G401 (cell line): Measurements from ENCODE around the gene PRPF19. TPM values are rescaled to one million over a fixed set of nuclear protein-coding genes. Genes with fewer than 3 reads are reported as not detected.

Experiments used
- DNase-seq: peaks from one replicate; pipeline ENCODE4 v3.0.0-alpha.2; 2015; ENCODE audit warnings: low spot score
- in situ Hi-C: cut with HindIII; loops from 2 replicates; pipeline ENCODE4 v1.10.0; 2016; ENCODE audit warnings: low sequenced_read_pairs, mixed read lengths
- total RNA-seq: library from RNA; depleted of rRNA; stranded (reverse); fragments of >200 nt; shearing (Covaris generic); gene quantifications from 2 replicates; pipeline ENCODE4 v1.2.3, GENCODE V29; 2014

Gene PRPF19
- total RNA-seq, 1 experiment from 2014 or later = 165 TPM

GRCh38 chr11:60925868-60926267 lies 19.5 kb upstream of the PRPF19 start:
- in situ Hi-C loops = no loop called here
- DNase-seq = no peak

GRCh38 chr11:60924906-60925853 lies 18.8 kb upstream of the PRPF19 start:
- in situ Hi-C loops = no loop called here
- peak; percentile 47 for DNase-seq

- peak; percentile 90 for DNase-seq
- in situ Hi-C loops = no loop called here
Measured at GRCh38 chr11:60924110-60924905, 17.9 kb upstream of the PRPF19 start, which contains the start of gene TMEM132A. Gene TMEM132A, plus strand, starts transcription at chr11:60924460. Its CDS starts 174 bp downstream, at chr11:60924634.

GRCh38 chr11:60923800-60924109 lies 17.4 kb upstream of the PRPF19 start:
- DNase-seq = no peak
- in situ Hi-C loops = no loop called here

- in situ Hi-C loops = no loop called here
- DNase-seq = peak; percentile 60
Measured at GRCh38 chr11:60923326-60923725, 16.9 kb upstream of the PRPF19 start.

GRCh38 chr11:60922906-60923305 lies 16.5 kb upstream of the PRPF19 start:
- DNase-seq = no peak
- in situ Hi-C loops = no loop called here

- in situ Hi-C loops = no loop called here
- no peak for DNase-seq
Measured at GRCh38 chr11:60921777-60922335, 15.5 kb upstream of the PRPF19 start.

- in situ Hi-C loops = no loop called here
- DNase-seq = no peak
Measured at GRCh38 chr11:60921259-60921658, 14.9 kb upstream of the PRPF19 start.

- peak; percentile 89 for DNase-seq
- in situ Hi-C loops = no loop called here
Measured at GRCh38 chr11:60919956-60920355, 13.6 kb upstream of the PRPF19 start.

- in situ Hi-C loops = no loop called here
- no peak for DNase-seq
Measured at GRCh38 chr11:60919320-60919719, 12.9 kb upstream of the PRPF19 start.

GRCh38 chr11:60918939-60919265 lies 12.5 kb upstream of the PRPF19 start:
- DNase-seq = no peak
- in situ Hi-C loops = no loop called here

GRCh38 chr11:60918251-60918938 lies 12.0 kb upstream of the PRPF19 start:
- no peak for DNase-seq
- in situ Hi-C loops = no loop called here

GRCh38 chr11:60917267-60917666 lies 10.9 kb upstream of the PRPF19 start:
- in situ Hi-C loops = no loop called here
- no peak for DNase-seq

GRCh38 chr11:60916669-60917206 lies 10.4 kb upstream of the PRPF19 start:
- peak; percentile 90 for DNase-seq
- in situ Hi-C loops = no loop called here

- peak; percentile 63 for DNase-seq
- in situ Hi-C loops = no loop called here
Measured at GRCh38 chr11:60915248-60915914, 9.0 kb upstream of the PRPF19 start.

GRCh38 chr11:60914633-60915247 lies 8.4 kb upstream of the PRPF19 start:
- DNase-seq = peak; percentile 50
- in situ Hi-C loops = no loop called here

GRCh38 chr11:60913793-60914632 lies 7.6 kb upstream of the PRPF19 start, which contains the start of gene TMEM109:
Gene TMEM109, plus strand, starts transcription at chr11:60914158. Its CDS starts 5,536 bp downstream, at chr11:60919694.
- peak; percentile 95 for DNase-seq
- in situ Hi-C loops = no loop called here
